NCI-H2171 (cell line): ENCODE results near the gene MON1B.

Experiments used
- DNase-seq: peaks from one replicate; lab custom pipeline; 2025; lab: John Stamatoyannopoulos, UW

MON1B gene

GRCh38 chr16:77246150-77246549, 55.2 kb downstream of the MON1B start:
- no peak for DNase-seq

- DNase-seq = no peak
Observed at GRCh38 chr16:77250400-77250799, 59.4 kb downstream of the MON1B start.
